Muscle layer of duodenum (tissue), 2 donors: ENCODE data around the gene PCDH18.
"Not testable (repeated sequence)": the region's sequence is repeated elsewhere in the genome, so short reads cannot be mapped to it uniquely, and the experiment has no call there.

Experiments
- H3K27ac ChIP-seq: one replicate; pipeline ENCODE4 v1.7.0; 2013; ENCODE audit warnings: mild to moderate bottlenecking, low read length
- H3K27me3 ChIP-seq: one replicate; pipeline ENCODE4 v1.7.0; 2013; ENCODE audit warnings: low read depth, mild to moderate bottlenecking, control low read depth, low read length
- H3K36me3 ChIP-seq, 2 donors: one replicate each; pipeline ENCODE4 v1.7.0; 2013; ENCODE audit warnings: low read length in 2 of 2, control low read depth in 1 of 2, mild to moderate bottlenecking in 1 of 2; ENCODE audit not compliant: insufficient read depth in 2 of 2, control insufficient read depth in 1 of 2
- H3K4me1 ChIP-seq, 2 donors: one replicate each; pipeline ENCODE4 v1.7.0; 2013; ENCODE audit warnings: low read length in 2 of 2, mild to moderate bottlenecking in 2 of 2, control low read depth in 1 of 2, moderate library complexity in 1 of 2; ENCODE audit not compliant: insufficient read depth in 2 of 2, control insufficient read depth in 1 of 2
- H3K4me3 ChIP-seq, 2 donors: one replicate each; pipeline ENCODE4 v1.7.0; 2013; ENCODE audit warnings: low read length in 2 of 2, low read depth in 1 of 2, mild to moderate bottlenecking in 1 of 2
- H3K9me3 ChIP-seq, 2 donors: one replicate each; pipeline ENCODE4 v1.7.0; 2013; ENCODE audit warnings: low read length in 2 of 2, control low read depth in 1 of 2, mild to moderate bottlenecking in 1 of 2; ENCODE audit not compliant: control insufficient read depth in 1 of 2
- donor health status: healthy.

The PCDH18 gene

GRCh38 chr4:137541181-137541580 lies 8.9 kb upstream of the PCDH18 start:
- H3K27ac ChIP-seq = peak overlapping the region; percentile 34
- no peaks in the 10 kb centered on the region for H3K9me3 ChIP-seq
- H3K4me1 ChIP-seq = peaks cover 0 to 18% of the 10 kb centered on the region in 2 donors
- no peaks in the 10 kb centered on the region for H3K27me3 ChIP-seq
- peak overlapping the region in 1 of 2 donors; percentile 59 for H3K4me3 ChIP-seq
- H3K36me3 ChIP-seq = no peaks in the 10 kb centered on the region

- no peaks in the 10 kb centered on the region for H3K36me3 ChIP-seq
- no peak overlapping the region for H3K27ac ChIP-seq
- peaks cover 0 to 12% of the 10 kb centered on the region in 2 donors for H3K4me1 ChIP-seq
- H3K4me3 ChIP-seq = no peak overlapping the region
- H3K9me3 ChIP-seq = no peaks in the 10 kb centered on the region
- no peaks in the 10 kb centered on the region for H3K27me3 ChIP-seq
Measured at GRCh38 chr4:137540356-137540755, 8.1 kb upstream of the PCDH18 start.

GRCh38 chr4:137538526-137538925 lies 6.2 kb upstream of the PCDH18 start:
- Histone ChIP-seq H3K27ac (no peak overlapping the region), H3K4me3 (no peak overlapping the region)

GRCh38 chr4:137537807-137538206 lies 5.5 kb upstream of the PCDH18 start:
- not testable (repeated sequence) for H3K4me3 ChIP-seq, H3K36me3 ChIP-seq, H3K9me3 ChIP-seq, H3K27ac ChIP-seq, H3K27me3 ChIP-seq
- H3K4me1 ChIP-seq = peaks cover 0 to 11% of the 10 kb centered on the region in 2 donors

More at GRCh38 chr4:137538526-137538925, 6.2 kb upstream of the PCDH18 start:
- H3K36me3 ChIP-seq = no peaks in the 10 kb centered on the region
- peaks cover 0 to 10% of the 10 kb centered on the region in 2 donors for H3K4me1 ChIP-seq
- H3K9me3 ChIP-seq = no peaks in the 10 kb centered on the region
- no peaks in the 10 kb centered on the region for H3K27me3 ChIP-seq

GRCh38 chr4:137536789-137537561 lies 4.7 kb upstream of the PCDH18 start:
- no peaks in the 10 kb centered on the region for H3K27me3 ChIP-seq
- H3K4me1 ChIP-seq = peaks cover 0 to 11% of the 10 kb centered on the region in 2 donors
- H3K9me3 ChIP-seq = no peaks in the 10 kb centered on the region
- no peak overlapping the region for H3K4me3 ChIP-seq
- no peak overlapping the region for H3K27ac ChIP-seq
- H3K36me3 ChIP-seq = no peaks in the 10 kb centered on the region

- H3K27ac ChIP-seq = no peak overlapping the region
- peaks cover 0 to 11% of the 10 kb centered on the region in 2 donors for H3K4me1 ChIP-seq
- H3K4me3 ChIP-seq = no peak overlapping the region
- H3K36me3 ChIP-seq = peaks cover 0 to 6% of the 10 kb centered on the region in 2 donors
- no peaks in the 10 kb centered on the region for H3K27me3 ChIP-seq
- H3K9me3 ChIP-seq = no peaks in the 10 kb centered on the region
Measured at GRCh38 chr4:137535718-137536117, 3.4 kb upstream of the PCDH18 start.

GRCh38 chr4:137534516-137534915 lies 2.2 kb upstream of the PCDH18 start:
- Histone ChIP-seq H3K9me3 (no peaks in the 10 kb centered on the region), H3K27me3 (no peaks in the 10 kb centered on the region), H3K27ac (peak overlapping the region; percentile 94), H3K4me3 (no peak overlapping the region), H3K4me1 (peaks cover 0 to 11% of the 10 kb centered on the region in 2 donors), H3K36me3 (peaks cover 0 to 11% of the 10 kb centered on the region in 2 donors)

GRCh38 chr4:137533855-137534254 lies 1.6 kb upstream of the PCDH18 start:
- Histone ChIP-seq H3K36me3 (peaks cover 0 to 13% of the 10 kb centered on the region in 2 donors), H3K4me1 (peaks cover 0 to 11% of the 10 kb centered on the region in 2 donors), H3K4me3 (peak overlapping the region; percentile 8 to 92), H3K9me3 (no peaks in the 10 kb centered on the region), H3K27me3 (no peaks in the 10 kb centered on the region), H3K27ac (peak overlapping the region; percentile 94)

- Histone ChIP-seq H3K9me3 (no peaks in the 10 kb centered on the region), H3K4me1 (peaks cover 0 to 11% of the 10 kb centered on the region in 2 donors), H3K27ac (peak overlapping the region; percentile 94), H3K27me3 (no peaks in the 10 kb centered on the region), H3K4me3 (peak overlapping the region; percentile 91 to 92), H3K36me3 (peaks cover 0 to 13% of the 10 kb centered on the region in 2 donors)
Measured at GRCh38 chr4:137532869-137533236, 559 bp upstream of the PCDH18 start.

- Histone ChIP-seq H3K9me3 (no peaks in the 10 kb centered on the region), H3K27me3 (no peaks in the 10 kb centered on the region), H3K4me3 (peak overlapping the region; percentile 91 to 92), H3K36me3 (peaks cover 0 to 13% of the 10 kb centered on the region in 2 donors), H3K4me1 (peaks cover 0 to 11% of the 10 kb centered on the region in 2 donors), H3K27ac (peak overlapping the region; percentile 94)
Measured at GRCh38 chr4:137531168-137531985, 917 bp downstream of the PCDH18 start.

- H3K4me3 ChIP-seq = peak overlapping the region; percentile 91 to 92
- no peaks in the 10 kb centered on the region for H3K27me3 ChIP-seq
- H3K27ac ChIP-seq = peak overlapping the region; percentile 94
- peaks cover 0 to 15% of the 10 kb centered on the region in 2 donors for H3K4me1 ChIP-seq
- no peaks in the 10 kb centered on the region for H3K9me3 ChIP-seq
- H3K36me3 ChIP-seq = peaks cover 0 to 13% of the 10 kb centered on the region in 2 donors
Measured at GRCh38 chr4:137530176-137530575, 2.1 kb downstream of the PCDH18 start.
